ENCODE results near the gene C22orf15.

DNA sequence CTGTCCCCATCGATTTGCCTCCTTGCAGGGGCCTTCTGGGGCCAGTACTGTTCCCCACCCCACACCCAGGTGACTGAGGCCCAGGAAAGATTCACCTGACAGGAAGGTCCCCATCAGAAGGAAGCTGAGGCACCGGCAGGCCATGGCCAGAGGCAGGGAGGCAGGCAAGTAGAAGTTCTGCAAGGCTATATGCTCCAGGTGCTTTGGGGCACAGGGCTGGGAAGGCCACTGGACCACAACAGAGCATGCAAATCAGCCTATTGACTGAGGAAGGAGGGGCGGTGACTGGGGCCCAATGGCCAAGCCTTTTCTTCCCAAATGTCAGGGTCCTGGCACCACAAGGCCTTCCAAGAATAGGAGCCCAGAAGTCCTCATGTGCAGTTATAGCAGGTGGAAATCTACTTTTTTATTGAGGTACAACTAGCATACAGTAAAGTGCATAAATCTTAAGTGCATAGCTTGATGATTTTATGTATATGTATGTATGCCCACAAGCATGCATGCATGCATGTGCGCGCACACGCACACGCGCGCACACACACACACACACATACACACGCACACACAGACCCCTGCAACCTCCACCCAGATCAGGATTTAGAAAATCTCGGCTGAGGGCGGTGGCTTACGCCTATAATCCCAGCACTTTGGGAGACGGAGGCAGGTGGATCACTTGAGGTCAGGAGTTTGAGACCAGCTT lies 8.4 kb upstream of the C22orf15 start, which contains the start of gene VPREB3:
- TF ChIP-seq, protein P1, sequence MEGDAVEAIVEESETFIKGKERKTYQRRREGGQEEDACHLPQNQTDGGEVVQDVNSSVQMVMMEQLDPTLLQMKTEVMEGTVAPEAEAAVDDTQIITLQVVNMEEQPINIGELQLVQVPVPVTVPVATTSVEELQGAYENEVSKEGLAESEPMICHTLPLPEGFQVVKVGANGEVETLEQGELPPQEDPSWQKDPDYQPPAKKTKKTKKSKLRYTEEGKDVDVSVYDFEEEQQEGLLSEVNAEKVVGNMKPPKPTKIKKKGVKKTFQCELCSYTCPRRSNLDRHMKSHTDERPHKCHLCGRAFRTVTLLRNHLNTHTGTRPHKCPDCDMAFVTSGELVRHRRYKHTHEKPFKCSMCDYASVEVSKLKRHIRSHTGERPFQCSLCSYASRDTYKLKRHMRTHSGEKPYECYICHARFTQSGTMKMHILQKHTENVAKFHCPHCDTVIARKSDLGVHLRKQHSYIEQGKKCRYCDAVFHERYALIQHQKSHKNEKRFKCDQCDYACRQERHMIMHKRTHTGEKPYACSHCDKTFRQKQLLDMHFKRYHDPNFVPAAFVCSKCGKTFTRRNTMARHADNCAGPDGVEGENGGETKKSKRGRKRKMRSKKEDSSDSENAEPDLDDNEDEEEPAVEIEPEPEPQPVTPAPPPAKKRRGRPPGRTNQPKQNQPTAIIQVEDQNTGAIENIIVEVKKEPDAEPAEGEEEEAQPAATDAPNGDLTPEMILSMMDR (IDR thresholded peaks at IDR 0.05; ENCODE audit: insufficient read depth, low read depth, low read length): no peak
- no peak for TF ChIP-seq EZH2 (IDR thresholded peaks at IDR 0.05; ENCODE audit: insufficient read depth, low read length)
